Dermis blood vessel endothelial cell (primary cell): ENCODE results near the gene AKT1S1. TPM values are rescaled to one million over a fixed set of nuclear protein-coding genes. Genes with fewer than 3 reads are reported as not detected.
A peak's percentile ranks its signal among the peaks of the same experiment; 100 is the strongest.

ENCODE experiments used
- DNase-seq: peaks from one replicate; pipeline ENCODE4 v3.0.0; 2010
- total RNA-seq: library from RNA; depleted of rRNA; stranded (reverse); fragments of >200 nt; gene quantifications from 2 replicates; pipeline ENCODE4 v1.2.3, GENCODE V29; 2014

Gene AKT1S1
- total RNA-seq, 1 donor from 2014 or later, result 9.9 TPM

- DNase-seq, result no peak
These were observed 5.5 kb upstream of the AKT1S1 start for GRCh38 chr19:49882643-49883042.

GRCh38 chr19:49881672-49882394 is 4.7 kb upstream of the AKT1S1 start:
- DNase-seq, result peak; percentile 31

GRCh38 chr19:49881186-49881585 is 4.0 kb upstream of the AKT1S1 start:
- DNase-seq, result no peak

GRCh38 chr19:49880162-49880869 is 3.2 kb upstream of the AKT1S1 start:
- DNase-seq, result no peak

GRCh38 chr19:49879243-49879963 is 2.2 kb upstream of the AKT1S1 start:
- peak; percentile 46 for DNase-seq

- DNase-seq, result no peak
These were observed 1.6 kb upstream of the AKT1S1 start for GRCh38 chr19:49878744-49879070.

GRCh38 chr19:49877879-49878743 is 956 bp upstream of the AKT1S1 start:
- peak; percentile 98 for DNase-seq

- peak; percentile 100 for DNase-seq
These were observed 634 bp downstream of the AKT1S1 start for GRCh38 chr19:49876422-49877019.

- peak; percentile 64 for DNase-seq
These were observed 1.2 kb downstream of the AKT1S1 start for GRCh38 chr19:49875857-49876421.

GRCh38 chr19:49875177-49875576 is 2.0 kb downstream of the AKT1S1 start:
- no peak for DNase-seq

- no peak for DNase-seq
These were observed 2.5 kb downstream of the AKT1S1 start for GRCh38 chr19:49874503-49875157.

GRCh38 chr19:49873834-49874233 is 3.3 kb downstream of the AKT1S1 start:
- DNase-seq, result no peak

GRCh38 chr19:49873129-49873521 is 4.0 kb downstream of the AKT1S1 start:
- no peak for DNase-seq

- no peak for DNase-seq
These were observed 4.7 kb downstream of the AKT1S1 start for GRCh38 chr19:49872245-49873128.

GRCh38 chr19:49871349-49871985 is 5.7 kb downstream of the AKT1S1 start:
- no peak for DNase-seq

- no peak for DNase-seq
These were observed 6.8 kb downstream of the AKT1S1 start for GRCh38 chr19:49870309-49870901.

GRCh38 chr19:49869484-49870308 is 7.5 kb downstream of the AKT1S1 start:
- peak; percentile 100 for DNase-seq

GRCh38 chr19:49869009-49869483 is 8.1 kb downstream of the AKT1S1 start:
- no peak for DNase-seq
